ENCODE data around the gene SYNDIG1.

GRCh38 chr20:24701668-24702067, 232.2 kb downstream of the SYNDIG1 start:
- TF ChIP-seq, protein P1, sequence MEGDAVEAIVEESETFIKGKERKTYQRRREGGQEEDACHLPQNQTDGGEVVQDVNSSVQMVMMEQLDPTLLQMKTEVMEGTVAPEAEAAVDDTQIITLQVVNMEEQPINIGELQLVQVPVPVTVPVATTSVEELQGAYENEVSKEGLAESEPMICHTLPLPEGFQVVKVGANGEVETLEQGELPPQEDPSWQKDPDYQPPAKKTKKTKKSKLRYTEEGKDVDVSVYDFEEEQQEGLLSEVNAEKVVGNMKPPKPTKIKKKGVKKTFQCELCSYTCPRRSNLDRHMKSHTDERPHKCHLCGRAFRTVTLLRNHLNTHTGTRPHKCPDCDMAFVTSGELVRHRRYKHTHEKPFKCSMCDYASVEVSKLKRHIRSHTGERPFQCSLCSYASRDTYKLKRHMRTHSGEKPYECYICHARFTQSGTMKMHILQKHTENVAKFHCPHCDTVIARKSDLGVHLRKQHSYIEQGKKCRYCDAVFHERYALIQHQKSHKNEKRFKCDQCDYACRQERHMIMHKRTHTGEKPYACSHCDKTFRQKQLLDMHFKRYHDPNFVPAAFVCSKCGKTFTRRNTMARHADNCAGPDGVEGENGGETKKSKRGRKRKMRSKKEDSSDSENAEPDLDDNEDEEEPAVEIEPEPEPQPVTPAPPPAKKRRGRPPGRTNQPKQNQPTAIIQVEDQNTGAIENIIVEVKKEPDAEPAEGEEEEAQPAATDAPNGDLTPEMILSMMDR (conservative IDR thresholded peaks at IDR 0.05; ENCODE audit: low read length), result no peak
- no peak for TF ChIP-seq EZH2phosphoT487 (IDR thresholded peaks at IDR 0.05; ENCODE audit: borderline replicate concordance, low read depth, low read length)
